GM18909 (cell line): Measurements from ENCODE around the gene PTPRG.

ENCODE experiments used
- ATAC-seq: cut with Tn5 transposase; IDR thresholded peaks from one replicate; pipeline ENCODE4 v1.9.1; 2021; ENCODE audit warnings: mild to moderate bottlenecking; ENCODE audit not compliant: unreplicated experiment, poor library complexity

Gene PTPRG

GRCh38 chr3:62109534-62109933 lies 548.2 kb downstream of the PTPRG start:
- ATAC-seq, result no peak

- ATAC-seq, result no peak
Observed at GRCh38 chr3:62110443-62111225, 549.3 kb downstream of the PTPRG start.

GRCh38 chr3:62113092-62113491 lies 551.7 kb downstream of the PTPRG start:
- no peak for ATAC-seq

GRCh38 chr3:62114763-62115162 lies 553.4 kb downstream of the PTPRG start:
- ATAC-seq, result no peak

GRCh38 chr3:62117903-62118548 lies 556.7 kb downstream of the PTPRG start:
- ATAC-seq, result no peak

- ATAC-seq, result no peak
Observed at GRCh38 chr3:62119139-62119538, 557.8 kb downstream of the PTPRG start.

GRCh38 chr3:62122819-62123218 lies 561.4 kb downstream of the PTPRG start:
- ATAC-seq, result no peak

GRCh38 chr3:62125380-62125779 lies 564.0 kb downstream of the PTPRG start:
- ATAC-seq, result no peak

- ATAC-seq, result no peak
Observed at GRCh38 chr3:62127116-62127515, 565.7 kb downstream of the PTPRG start.

GRCh38 chr3:62128051-62128450 lies 566.7 kb downstream of the PTPRG start:
- ATAC-seq, result no peak

GRCh38 chr3:62128681-62129080 lies 567.3 kb downstream of the PTPRG start:
- no peak for ATAC-seq

GRCh38 chr3:62131050-62131449 lies 569.7 kb downstream of the PTPRG start:
- no peak for ATAC-seq

- no peak for ATAC-seq
Observed at GRCh38 chr3:62131620-62132019, 570.2 kb downstream of the PTPRG start.

- no peak for ATAC-seq
Observed at GRCh38 chr3:62132027-62132602, 570.7 kb downstream of the PTPRG start.

GRCh38 chr3:62133015-62133414 lies 571.6 kb downstream of the PTPRG start:
- ATAC-seq, result no peak

- ATAC-seq, result no peak
Observed at GRCh38 chr3:62134061-62134496, 572.7 kb downstream of the PTPRG start.

GRCh38 chr3:62135741-62136140 lies 574.4 kb downstream of the PTPRG start:
- ATAC-seq, result no peak

- ATAC-seq, result no peak
Observed at GRCh38 chr3:62139957-62140356, 578.6 kb downstream of the PTPRG start.

- ATAC-seq, result no peak
Observed at GRCh38 chr3:62142331-62143085, 581.1 kb downstream of the PTPRG start.

- ATAC-seq, result no peak
Observed at GRCh38 chr3:62143843-62144450, 582.6 kb downstream of the PTPRG start.
